Measurements from ENCODE around the gene TRHDE.

DNA sequence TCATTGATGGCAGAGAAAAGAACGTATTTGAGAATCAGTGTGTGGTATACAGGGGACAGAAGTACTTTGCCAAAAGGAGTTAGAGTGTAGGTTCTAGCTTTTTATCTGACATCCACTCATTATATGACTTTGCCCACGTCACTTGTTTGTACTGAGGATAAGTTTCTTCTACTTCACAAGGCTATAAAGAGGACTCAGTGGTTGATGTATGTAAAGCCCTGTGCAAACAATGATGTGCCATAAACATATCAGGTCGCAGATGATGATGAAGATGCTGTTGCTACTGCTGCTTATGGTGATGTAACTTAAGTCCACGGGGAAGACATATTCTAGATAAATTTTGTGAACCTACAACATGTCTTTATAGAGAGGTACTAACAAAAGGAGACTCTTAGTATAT lies 66.3 kb downstream of the TRHDE start:
- no peak for TF ChIP-seq POLR2A (IDR thresholded peaks at IDR 0.05)
- TF ChIP-seq, protein P1, sequence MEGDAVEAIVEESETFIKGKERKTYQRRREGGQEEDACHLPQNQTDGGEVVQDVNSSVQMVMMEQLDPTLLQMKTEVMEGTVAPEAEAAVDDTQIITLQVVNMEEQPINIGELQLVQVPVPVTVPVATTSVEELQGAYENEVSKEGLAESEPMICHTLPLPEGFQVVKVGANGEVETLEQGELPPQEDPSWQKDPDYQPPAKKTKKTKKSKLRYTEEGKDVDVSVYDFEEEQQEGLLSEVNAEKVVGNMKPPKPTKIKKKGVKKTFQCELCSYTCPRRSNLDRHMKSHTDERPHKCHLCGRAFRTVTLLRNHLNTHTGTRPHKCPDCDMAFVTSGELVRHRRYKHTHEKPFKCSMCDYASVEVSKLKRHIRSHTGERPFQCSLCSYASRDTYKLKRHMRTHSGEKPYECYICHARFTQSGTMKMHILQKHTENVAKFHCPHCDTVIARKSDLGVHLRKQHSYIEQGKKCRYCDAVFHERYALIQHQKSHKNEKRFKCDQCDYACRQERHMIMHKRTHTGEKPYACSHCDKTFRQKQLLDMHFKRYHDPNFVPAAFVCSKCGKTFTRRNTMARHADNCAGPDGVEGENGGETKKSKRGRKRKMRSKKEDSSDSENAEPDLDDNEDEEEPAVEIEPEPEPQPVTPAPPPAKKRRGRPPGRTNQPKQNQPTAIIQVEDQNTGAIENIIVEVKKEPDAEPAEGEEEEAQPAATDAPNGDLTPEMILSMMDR (IDR thresholded peaks at IDR 0.05), result no peak
- TF ChIP-seq POLR2AphosphoS5 (IDR thresholded peaks at IDR 0.05), result no peak

Data from breast epithelium (tissue), 3 donors.